ENCODE data around the gene ECSIT.

GRCh38 chr19:11558881-11559828 lies 30.2 kb upstream of the ECSIT start, which contains the start of gene ELOF1:
- peak; percentile 86 for TF ChIP-seq POLR2A (IDR thresholded peaks at IDR 0.05; ENCODE audit: low read depth, low read length)
- TF ChIP-seq TAF1 (IDR thresholded peaks at IDR 0.05; ENCODE audit: low read depth, low read length), result 0 out of 2 replicates have a peak, but pooled peaks have one; percentile 49
- peak; percentile 87 for TF ChIP-seq POLR2AphosphoS5 (IDR thresholded peaks at IDR 0.05; ENCODE audit: low read depth, low read length)
- TF ChIP-seq POU2F2 (IDR thresholded peaks at IDR 0.05; ENCODE audit: low read depth, low read length), result peak; percentile 79; the same call in 1 of the 2 replicates
- no peak for TF ChIP-seq PAX5 (IDR thresholded peaks at IDR 0.05; ENCODE audit: insufficient read depth, low read length, severe bottlenecking)
- TF ChIP-seq SPI1 (IDR thresholded peaks at IDR 0.05; ENCODE audit: low read depth, low read length), result no peak
